HG02981 (cell line): Measurements from ENCODE around the gene SH3GL1.
"Not testable (repeated sequence)": the region's sequence is repeated elsewhere in the genome, so short reads cannot be mapped to it uniquely, and the experiment has no call there.

ENCODE experiments used
- ATAC-seq: cut with Tn5 transposase; IDR thresholded peaks from one replicate; pipeline ENCODE4 v1.9.1; 2021; ENCODE audit warnings: mild to moderate bottlenecking, moderate library complexity; ENCODE audit not compliant: unreplicated experiment

The SH3GL1 gene

GRCh38 chr19:4363571-4364304 is 36.6 kb downstream of the SH3GL1 start:
- no peak for ATAC-seq

- ATAC-seq: no peak
These were observed 37.4 kb downstream of the SH3GL1 start for GRCh38 chr19:4362831-4363545.

GRCh38 chr19:4362101-4362828 is 38.1 kb downstream of the SH3GL1 start:
- no peak for ATAC-seq

GRCh38 chr19:4361152-4362046 is 38.9 kb downstream of the SH3GL1 start:
- no peak for ATAC-seq

- no peak for ATAC-seq
These were observed 39.7 kb downstream of the SH3GL1 start for GRCh38 chr19:4360641-4361151.

GRCh38 chr19:4360081-4360569 is 40.2 kb downstream of the SH3GL1 start:
- ATAC-seq: no peak

- no peak for ATAC-seq
These were observed 40.7 kb downstream of the SH3GL1 start for GRCh38 chr19:4359627-4360000.

- ATAC-seq: no peak
These were observed 41.4 kb downstream of the SH3GL1 start for GRCh38 chr19:4358709-4359626.

- ATAC-seq: no peak
These were observed 42.4 kb downstream of the SH3GL1 start for GRCh38 chr19:4357921-4358326.

GRCh38 chr19:4357095-4357797 is 43.1 kb downstream of the SH3GL1 start:
- no peak for ATAC-seq

- ATAC-seq: no peak
These were observed 45.5 kb downstream of the SH3GL1 start for GRCh38 chr19:4354897-4355296.

GRCh38 chr19:4354282-4354681 is 46.1 kb downstream of the SH3GL1 start:
- ATAC-seq: no peak

GRCh38 chr19:4352701-4353121 is 47.6 kb downstream of the SH3GL1 start:
- no peak for ATAC-seq

- no peak for ATAC-seq
These were observed 49.6 kb downstream of the SH3GL1 start for GRCh38 chr19:4350726-4351125.

- no peak for ATAC-seq
These were observed 50.2 kb downstream of the SH3GL1 start for GRCh38 chr19:4350111-4350510.

- ATAC-seq: not testable (repeated sequence)
These were observed 51.1 kb downstream of the SH3GL1 start for GRCh38 chr19:4349225-4349624.

- no peak for ATAC-seq
These were observed 52.8 kb downstream of the SH3GL1 start for GRCh38 chr19:4347521-4347920.

GRCh38 chr19:4346020-4346383 is 54.3 kb downstream of the SH3GL1 start:
- no peak for ATAC-seq
